Measurements from ENCODE around the gene BAIAP2L2. TPM values are rescaled to one million over a fixed set of nuclear protein-coding genes. Genes with fewer than 3 reads are reported as not detected.

Gene BAIAP2L2
- total RNA-seq, 1 donor = 3.0 TPM

- no peak for DNase-seq (ENCODE audit: low read depth)
- H3K4me3 ChIP-seq (ENCODE audit: low read depth, low read length) = no peak overlapping the region
- TF ChIP-seq, protein P1, sequence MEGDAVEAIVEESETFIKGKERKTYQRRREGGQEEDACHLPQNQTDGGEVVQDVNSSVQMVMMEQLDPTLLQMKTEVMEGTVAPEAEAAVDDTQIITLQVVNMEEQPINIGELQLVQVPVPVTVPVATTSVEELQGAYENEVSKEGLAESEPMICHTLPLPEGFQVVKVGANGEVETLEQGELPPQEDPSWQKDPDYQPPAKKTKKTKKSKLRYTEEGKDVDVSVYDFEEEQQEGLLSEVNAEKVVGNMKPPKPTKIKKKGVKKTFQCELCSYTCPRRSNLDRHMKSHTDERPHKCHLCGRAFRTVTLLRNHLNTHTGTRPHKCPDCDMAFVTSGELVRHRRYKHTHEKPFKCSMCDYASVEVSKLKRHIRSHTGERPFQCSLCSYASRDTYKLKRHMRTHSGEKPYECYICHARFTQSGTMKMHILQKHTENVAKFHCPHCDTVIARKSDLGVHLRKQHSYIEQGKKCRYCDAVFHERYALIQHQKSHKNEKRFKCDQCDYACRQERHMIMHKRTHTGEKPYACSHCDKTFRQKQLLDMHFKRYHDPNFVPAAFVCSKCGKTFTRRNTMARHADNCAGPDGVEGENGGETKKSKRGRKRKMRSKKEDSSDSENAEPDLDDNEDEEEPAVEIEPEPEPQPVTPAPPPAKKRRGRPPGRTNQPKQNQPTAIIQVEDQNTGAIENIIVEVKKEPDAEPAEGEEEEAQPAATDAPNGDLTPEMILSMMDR (IDR thresholded peaks at IDR 0.05; ENCODE audit: insufficient read depth, low read depth, low read length) = no peak
These were observed 33.5 kb upstream of the BAIAP2L2 start for GRCh38 chr22:38144025-38144405.

- no peak for DNase-seq (ENCODE audit: low read depth)
- H3K4me3 ChIP-seq (ENCODE audit: low read depth, low read length) = no peak overlapping the region
These were observed 32.1 kb upstream of the BAIAP2L2 start for GRCh38 chr22:38142606-38143005.

GRCh38 chr22:38141217-38141973 is 30.9 kb upstream of the BAIAP2L2 start:
- DNase-seq (ENCODE audit: low read depth) = no peak
- no peak overlapping the region for H3K4me3 ChIP-seq (ENCODE audit: low read depth, low read length)
- TF ChIP-seq, protein P1 (IDR thresholded peaks at IDR 0.05; ENCODE audit: insufficient read depth, low read depth, low read length) = no peak

More at GRCh38 chr22:38142606-38143005, 32.1 kb upstream of the BAIAP2L2 start:
- TF ChIP-seq, protein P1 (IDR thresholded peaks at IDR 0.05; ENCODE audit: insufficient read depth, low read depth, low read length) = no peak

GRCh38 chr22:38139901-38140300 is 29.4 kb upstream of the BAIAP2L2 start:
- H3K4me3 ChIP-seq (ENCODE audit: low read depth, low read length) = no peak overlapping the region
- TF ChIP-seq, protein P1 (IDR thresholded peaks at IDR 0.05; ENCODE audit: insufficient read depth, low read depth, low read length) = no peak
- no peak for DNase-seq (ENCODE audit: low read depth)

DNA sequence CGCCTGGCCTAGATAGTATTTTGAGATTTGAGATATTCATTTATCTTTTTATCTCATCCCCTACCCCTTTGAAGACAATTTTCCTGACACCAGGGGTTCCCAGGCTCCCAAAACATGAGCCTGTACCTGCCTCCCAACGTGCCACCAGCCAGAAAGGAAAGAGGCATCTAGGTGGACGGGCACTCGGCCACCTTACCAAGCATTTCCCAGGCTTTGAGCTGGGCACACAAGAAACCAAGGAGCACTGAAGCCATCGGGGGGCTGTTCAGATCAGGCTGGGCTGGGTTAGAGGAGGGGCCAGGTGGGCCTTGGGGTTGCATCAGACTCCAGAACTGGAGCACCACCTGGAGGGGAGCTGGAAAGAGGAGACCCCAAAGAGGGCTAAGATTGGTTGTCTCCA is 28.5 kb upstream of the BAIAP2L2 start:
- DNase-seq (ENCODE audit: low read depth) = no peak
- H3K4me3 ChIP-seq (ENCODE audit: low read depth, low read length) = no peak overlapping the region
- TF ChIP-seq, protein P1 (IDR thresholded peaks at IDR 0.05; ENCODE audit: insufficient read depth, low read depth, low read length) = no peak

GRCh38 chr22:38137876-38138687 is 27.6 kb upstream of the BAIAP2L2 start:
- TF ChIP-seq, protein P1 (IDR thresholded peaks at IDR 0.05; ENCODE audit: insufficient read depth, low read depth, low read length) = no peak
- no peak for DNase-seq (ENCODE audit: low read depth)
- H3K4me3 ChIP-seq (ENCODE audit: low read depth, low read length) = no peak overlapping the region

Measured in fibroblast of villous mesenchyme (primary cell).